DND-41 (cell line): ENCODE results near the gene TBC1D22A.

ENCODE experiments used
- CTCF ChIP-seq: IDR thresholded peaks from 2 replicates; pipeline ENCODE4 v1.5.1; 2012; ENCODE audit warnings: borderline replicate concordance, low read length, moderate library complexity, mild to moderate bottlenecking; ENCODE audit not compliant: poor library complexity, severe bottlenecking; ENCODE audit errors: extremely low read depth
- EZH2 ChIP-seq: IDR thresholded peaks from 3 replicates; pipeline ENCODE4 v1.6.1; 2012; ENCODE audit warnings: borderline replicate concordance, low read depth, mild to moderate bottlenecking, moderate library complexity, low read length, inconsistent platforms; ENCODE audit not compliant: severe bottlenecking

DNA sequence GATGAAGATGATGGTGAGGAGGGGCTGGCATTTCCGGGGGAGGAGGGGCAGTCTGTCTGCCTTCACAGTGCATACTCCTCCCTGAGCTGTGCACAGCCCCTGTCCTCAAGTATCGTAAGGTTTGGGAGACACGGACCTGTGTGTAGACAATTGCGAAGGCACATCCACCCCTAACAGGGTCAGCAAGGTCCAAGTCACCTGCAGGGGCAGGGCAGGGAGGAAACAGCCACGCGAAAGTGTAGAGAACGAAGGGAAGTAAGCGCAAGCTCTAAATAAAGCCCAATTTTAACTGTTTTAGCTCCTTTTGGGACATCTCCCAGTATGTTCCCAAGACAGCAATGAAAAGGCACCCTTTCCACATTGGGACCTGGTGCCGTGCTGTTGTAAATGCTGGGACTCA lies 448.2 kb downstream of the TBC1D22A start:
- TF ChIP-seq CTCF (no peak), EZH2 (no peak)
